Panc1 (cell line): ENCODE data around the gene GPC3. TPM values are rescaled to one million over a fixed set of nuclear protein-coding genes. Genes with fewer than 3 reads are reported as not detected.

ENCODE experiments used
- ATAC-seq: fragments of 200-7000 bp; cut with Tn5 transposase; 2 replicates; pipeline ENCODE4 v1.9.1; 2020; ENCODE audit warnings: mild to moderate bottlenecking, moderate library complexity
- BruUV-seq: library from RNA; stranded (reverse); fragments of 400-500 nt; replicated peaks from 2 replicates; lab custom pipeline; 2021; lab: Mats Ljungman, UMichigan
- CTCF ChIA-PET: fragments of 300-600 bp; sonication (Branson Sonifier 250); formaldehyde crosslinking; loops from one replicate; lab custom pipeline; 2022; ENCODE audit warnings: antibody characterized with exemption; lab: Charles Lee
- POLR2A ChIA-PET: fragments of 300-600 bp; sonication (Branson Sonifier 250); formaldehyde crosslinking; loops from one replicate; lab custom pipeline; 2022; ENCODE audit warnings: antibody characterized with exemption; lab: Charles Lee
- DNase-seq: peaks from one replicate; pipeline ENCODE4 v3.0.0-alpha.2; 2010; ENCODE audit warnings: low read depth, low spot score
- H3K27ac ChIP-seq: 2 replicates; pipeline ENCODE4 v1.5.1; 2011; ENCODE audit warnings: mild to moderate bottlenecking, low read length, inconsistent platforms
- H3K27me3 ChIP-seq: fragments of 200-500 bp; sonication (Bioruptor generic); 2 replicates; pipeline ENCODE4 v1.6.0; 2014; ENCODE audit warnings: low read length, inconsistent platforms; ENCODE audit not compliant: control insufficient read depth, insufficient read depth
- H3K36me3 ChIP-seq: fragments of 200-500 bp; sonication (Bioruptor generic); 2 replicates; pipeline ENCODE4 v1.5.1; 2014; ENCODE audit warnings: inconsistent platforms, mild to moderate bottlenecking, low read length, moderate library complexity; ENCODE audit not compliant: control insufficient read depth, insufficient read depth
- H3K4me1 ChIP-seq: 2 replicates; pipeline ENCODE4 v1.5.1; 2011; ENCODE audit warnings: inconsistent platforms, mild to moderate bottlenecking, low read length, moderate library complexity; ENCODE audit not compliant: control insufficient read depth, insufficient read depth
- H3K4me3 ChIP-seq, 2 experiments: 2 replicates each; pipeline ENCODE4 v1.5.1; 2011 to 2012; ENCODE audit warnings: low read depth in 2 of 2, low read length in 2 of 2, mild to moderate bottlenecking in 2 of 2, inconsistent platforms in 1 of 2, moderate library complexity in 1 of 2
- H3K9me3 ChIP-seq: fragments of 200-500 bp; sonication (Bioruptor generic); 2 replicates; pipeline ENCODE4 v1.5.1; 2014; ENCODE audit warnings: low read depth, mild to moderate bottlenecking, inconsistent platforms, low read length, moderate library complexity; ENCODE audit not compliant: control insufficient read depth, insufficient read depth
- CTCF ChIP-seq: fragments of 450-650 bp; IDR thresholded peaks from 2 replicates; pipeline ENCODE4 v1.5.1; 2017; ENCODE audit warnings: mild to moderate bottlenecking
- POLR2AphosphoS5 ChIP-seq: IDR thresholded peaks from 2 replicates; pipeline ENCODE4 v1.6.1; 2012; ENCODE audit warnings: mild to moderate bottlenecking, low read depth, low read length, moderate library complexity
- REST ChIP-seq, 2 experiments: IDR thresholded peaks; 2 replicates each; pipeline ENCODE4 v1.6.1; 2011 to 2012; ENCODE audit warnings: low read depth in 2 of 2, control low read depth in 1 of 2, low read length in 1 of 2, mild to moderate bottlenecking in 1 of 2, moderate library complexity in 1 of 2; ENCODE audit not compliant: insufficient read depth in 1 of 2
- SIN3A ChIP-seq: IDR thresholded peaks from 2 replicates; pipeline ENCODE4 v1.6.1; 2012; ENCODE audit warnings: low read depth, mild to moderate bottlenecking, low read length, moderate library complexity, borderline replicate concordance; ENCODE audit not compliant: insufficient read depth
- TCF7L2 ChIP-seq: IDR thresholded peaks from 2 replicates; pipeline ENCODE4 v1.6.1; 2011; ENCODE audit warnings: mild to moderate bottlenecking, low read depth, low read length, inconsistent platforms
- in situ Hi-C: cut with HindIII; loops from 2 replicates; pipeline ENCODE4 v1.10.0; 2016; ENCODE audit warnings: low sequenced_read_pairs, low pct_unique_long_range_greater_than_20kb
- intact Hi-C: fragments of 100-400 bp; cut with micrococcal nuclease; formaldehyde crosslinking; loops from one replicate; pipeline ENCODE4 v1.10.0; 2022; ENCODE audit not compliant: unreplicated experiment
- total RNA-seq: library from RNA; stranded (reverse); gene quantifications from one replicate; pipeline ENCODE4 v1.2.1, GENCODE V29; 2021; ENCODE audit not compliant: unreplicated experiment

The GPC3 gene
- total RNA-seq, 1 experiment from 2014 or later = 0.95 TPM

GRCh38 chrX:133854290-133854689 lies 131.1 kb downstream of the GPC3 start:
- no peaks in the 10 kb centered on the region for H3K4me1 ChIP-seq
- 0 out of 2 replicates have a peak, but pooled peaks cover 4% of the 10 kb centered on the region for H3K27me3 ChIP-seq
- no peak overlapping the region for H3K27ac ChIP-seq
- no peak overlapping the region for H3K4me3 ChIP-seq
- in situ Hi-C loops (no loop called here), intact Hi-C loops (no loop called here)
- TF ChIP-seq TCF7L2 = no peak
- no peak for TF ChIP-seq SIN3A
- TF ChIP-seq CTCF = no peak
- TF ChIP-seq REST (IDR thresholded peaks at IDR 0.05; ENCODE audit: insufficient read depth in 1 of 2, low read depth in 2 of 2, low read length in 1 of 2) = no peak
- TF ChIP-seq POLR2AphosphoS5 = no peak
- no peaks in the 10 kb centered on the region for H3K9me3 ChIP-seq
- ChIA-PET CTCF (no interaction called here), POLR2A (no interaction called here)
- H3K36me3 ChIP-seq = no peaks in the 10 kb centered on the region
- no peak for DNase-seq
- BruUV-seq = no TSS peak
- ATAC-seq = no peak

- DNase-seq (no peak), ATAC-seq (no peak)
- Histone ChIP-seq H3K4me3 (no peak overlapping the region), H3K27ac (no peak overlapping the region), H3K9me3 (no peaks in the 10 kb centered on the region), H3K27me3 (0 out of 2 replicates have a peak, but pooled peaks cover 4% of the 10 kb centered on the region), H3K36me3 (no peaks in the 10 kb centered on the region), H3K4me1 (no peaks in the 10 kb centered on the region)
- TF ChIP-seq POLR2AphosphoS5 (no peak), CTCF (no peak; the same call in 1 of the 2 replicates), SIN3A (no peak), REST (IDR thresholded peaks at IDR 0.05; ENCODE audit: insufficient read depth in 1 of 2, low read depth in 2 of 2, low read length in 1 of 2) (no peak), TCF7L2 (no peak)
- intact Hi-C loops (no loop called here), in situ Hi-C loops (no loop called here)
- POLR2A ChIA-PET = no interaction called here
- no TSS peak for BruUV-seq
- CTCF ChIA-PET = no interaction called here
Measured at GRCh38 chrX:133852837-133853356, 132.5 kb downstream of the GPC3 start.
